Ammon's horn (tissue), 1 donor: Measurements from ENCODE around the gene PTPA.
A peak's percentile ranks its signal among the peaks of the same experiment; 100 is the strongest.
"Not testable (repeated sequence)": the region's sequence is repeated elsewhere in the genome, so short reads cannot be mapped to it uniquely, and the experiment has no call there.

Experiments
- DNase-seq: peaks from one replicate; pipeline ENCODE4 v3.0.0-alpha.2; 2016; ENCODE audit warnings: low spot score

PTPA gene

GRCh38 chr9:129109952-129110739 is 1.1 kb upstream of the PTPA start:
- no peak for DNase-seq

GRCh38 chr9:129111528-129112151 is 425 bp downstream of the PTPA start:
- DNase-seq = peak; percentile 57

GRCh38 chr9:129112526-129112925 is 1.3 kb downstream of the PTPA start:
- not testable (repeated sequence) for DNase-seq

GRCh38 chr9:129113645-129114304 is 2.6 kb downstream of the PTPA start:
- DNase-seq = no peak

- DNase-seq = no peak
Measured at GRCh38 chr9:129118799-129119198, 7.6 kb downstream of the PTPA start.

- peak; percentile 83 for DNase-seq
Measured at GRCh38 chr9:129121483-129121882, 10.3 kb downstream of the PTPA start.

- no peak for DNase-seq
Measured at GRCh38 chr9:129122133-129122532, 10.9 kb downstream of the PTPA start.

- DNase-seq = not testable (repeated sequence)
Measured at GRCh38 chr9:129122976-129123375, 11.8 kb downstream of the PTPA start.

- DNase-seq = no peak
Measured at GRCh38 chr9:129124506-129125069, 13.4 kb downstream of the PTPA start.

GRCh38 chr9:129125478-129125877 is 14.3 kb downstream of the PTPA start:
- DNase-seq = no peak

- no peak for DNase-seq
Measured at GRCh38 chr9:129126749-129127618, 15.8 kb downstream of the PTPA start.

- no peak for DNase-seq
Measured at GRCh38 chr9:129128689-129129088, 17.5 kb downstream of the PTPA start.

GRCh38 chr9:129130271-129130670 is 19.1 kb downstream of the PTPA start:
- DNase-seq = not testable (repeated sequence)

GRCh38 chr9:129130791-129131190 is 19.6 kb downstream of the PTPA start:
- DNase-seq = no peak

- peak; percentile 82 for DNase-seq
Measured at GRCh38 chr9:129131300-129132145, 20.3 kb downstream of the PTPA start.

GRCh38 chr9:129133082-129133481 is 21.9 kb downstream of the PTPA start:
- no peak for DNase-seq

GRCh38 chr9:129135476-129135875 is 24.3 kb downstream of the PTPA start:
- DNase-seq = no peak

GRCh38 chr9:129136446-129137035 is 25.3 kb downstream of the PTPA start:
- no peak for DNase-seq

GRCh38 chr9:129137292-129138143 is 26.3 kb downstream of the PTPA start:
- DNase-seq = no peak

- no peak for DNase-seq
Measured at GRCh38 chr9:129138144-129138462, 26.9 kb downstream of the PTPA start.
